Activated CD8-positive, alpha-beta memory T cell treated with anti-CD3 and anti-CD28 coated beads for 4 hours (primary cell): ENCODE data around the gene TBRG4.

ENCODE experiments used
- DNase-seq, 2 donors: peaks; one replicate each; pipeline ENCODE4 v3.0.0-alpha.2; 2020; ENCODE audit warnings: low read depth in 2 of 2

Gene TBRG4

GRCh38 chr7:45074528-45075354, 36.8 kb downstream of the TBRG4 start:
- DNase-seq, result no peak

GRCh38 chr7:45073786-45074527, 37.5 kb downstream of the TBRG4 start:
- no peak for DNase-seq

- no peak for DNase-seq
These were observed 38.3 kb downstream of the TBRG4 start for GRCh38 chr7:45073031-45073785.

GRCh38 chr7:45072131-45073030, 39.1 kb downstream of the TBRG4 start:
- DNase-seq, result no peak

- DNase-seq, result no peak
These were observed 40.0 kb downstream of the TBRG4 start for GRCh38 chr7:45071528-45071927.

GRCh38 chr7:45070254-45070642, 41.2 kb downstream of the TBRG4 start:
- no peak for DNase-seq

GRCh38 chr7:45069444-45070253, 41.8 kb downstream of the TBRG4 start:
- DNase-seq, result no peak

- DNase-seq, result no peak
These were observed 43.1 kb downstream of the TBRG4 start for GRCh38 chr7:45068236-45069023.

GRCh38 chr7:45067582-45067981, 43.9 kb downstream of the TBRG4 start:
- DNase-seq, result no peak

GRCh38 chr7:45066409-45066808, 45.1 kb downstream of the TBRG4 start:
- DNase-seq, result no peak

GRCh38 chr7:45065031-45065995, 46.2 kb downstream of the TBRG4 start:
- DNase-seq, result no peak

- DNase-seq, result no peak
These were observed 47.3 kb downstream of the TBRG4 start for GRCh38 chr7:45064047-45064725.

GRCh38 chr7:45061806-45062425, 49.6 kb downstream of the TBRG4 start:
- DNase-seq, result no peak

- no peak for DNase-seq
These were observed 50.1 kb downstream of the TBRG4 start for GRCh38 chr7:45061352-45061751.

GRCh38 chr7:45060295-45060694, 51.2 kb downstream of the TBRG4 start:
- DNase-seq, result no peak

- DNase-seq, result no peak
These were observed 53.6 kb downstream of the TBRG4 start for GRCh38 chr7:45057878-45058277.

- DNase-seq, result no peak
These were observed 55.8 kb downstream of the TBRG4 start for GRCh38 chr7:45055594-45056219.
